HepG2 (cell line): ENCODE results near the gene ZBTB7B. TPM values are rescaled to one million over a fixed set of nuclear protein-coding genes. Genes with fewer than 3 reads are reported as not detected.

Source experiments
- ATAC-seq: fragments of 200-7000 bp; cut with Tn5 transposase; 3 replicates; pipeline ENCODE4 v1.9.1; 2020; ENCODE audit warnings: mild to moderate bottlenecking, moderate library complexity
- BruUV-seq: library from RNA; stranded (reverse); fragments of 400-500 nt; replicated peaks from 2 replicates; lab custom pipeline; 2021; lab: Mats Ljungman, UMichigan
- CTCF ChIA-PET: fragments of 300-600 bp; formaldehyde crosslinking; extraction: SDS; loops from one replicate; lab custom pipeline; 2021; ENCODE audit warnings: low total read pairs, inconsistent platforms, low intra/inter-chr PET ratio; lab: Yijun Ruan, JAX
- POLR2A ChIA-PET: fragments of 350-600 bp; sonication (Branson Sonifier 250); formaldehyde crosslinking; loops from one replicate; lab custom pipeline; 2020; ENCODE audit warnings: antibody characterized with exemption, inconsistent platforms; lab: Yijun Ruan, JAX
- DNase-seq: peaks from one replicate; pipeline ENCODE4 v3.0.0-alpha.2; 2015; ENCODE audit warnings: low spot score
- FAIRE-seq: peaks from 3 replicates; lab custom pipeline; 2011; peaks lifted over from hg19 to GRCh38; lab: Jason Lieb, UNC
- H2AFZ ChIP-seq: one replicate; pipeline ENCODE4 v1.6.1; 2011; ENCODE audit warnings: low read length, inconsistent platforms
- H3K27ac ChIP-seq: fragments of 300-600 bp; 3 replicates; pipeline ENCODE4 v1.8.0; 2011; ENCODE audit warnings: mixed run types, mild to moderate bottlenecking, mixed read lengths, low read length, inconsistent platforms; ENCODE audit not compliant: insufficient read depth; ENCODE audit errors: extremely low read length
- H3K27me3 ChIP-seq, 2 experiments: fragments of 200-600 bp in 1 of 2; 2 replicates in 1 of 2; 3 replicates in 1 of 2; pipeline versions ENCODE4 v1.6.0 to v1.8.0; 2011; ENCODE audit warnings: low read length in 2 of 2, mild to moderate bottlenecking in 2 of 2, moderate library complexity in 2 of 2, inconsistent platforms in 1 of 2; ENCODE audit not compliant: insufficient read depth in 2 of 2, control insufficient read depth in 1 of 2
- H3K36me3 ChIP-seq, 2 experiments: fragments of 200-600 bp in 1 of 2; replicated peaks in 1 of 2; 2 replicates in 1 of 2; 3 replicates in 1 of 2; pipeline versions ENCODE4 v1.5.1 to v1.8.0; 2011; ENCODE audit warnings: low read length in 2 of 2, inconsistent platforms in 1 of 2; ENCODE audit not compliant: insufficient read depth in 2 of 2, control insufficient read depth in 1 of 2
- H3K4me1 ChIP-seq: 2 replicates; pipeline ENCODE4 v1.5.1; 2012; ENCODE audit warnings: low read length, inconsistent platforms; ENCODE audit not compliant: insufficient read depth
- H3K4me2 ChIP-seq: 2 replicates; pipeline ENCODE4 v1.6.0; 2011; ENCODE audit warnings: low read depth, low read length, inconsistent platforms
- H3K4me3 ChIP-seq, 3 experiments: fragments of 200-600 bp in 1 of 3; sonication (generic), shearing (Covaris generic) in 1 of 3; replicated peaks in 1 of 3; 2 replicates each; pipeline ENCODE4 v1.5.1; 2011 to 2016; ENCODE audit warnings: low read length in 3 of 3, inconsistent platforms in 2 of 3, low read depth in 2 of 3, mild to moderate bottlenecking in 2 of 3, control low read depth in 1 of 3, mixed read lengths in 1 of 3; ENCODE audit not compliant: insufficient read depth in 1 of 3
- H3K79me2 ChIP-seq: one replicate; pipeline ENCODE4 v1.6.1; 2011; ENCODE audit warnings: low read length, inconsistent platforms; ENCODE audit not compliant: insufficient read depth
- H3K9ac ChIP-seq: 2 replicates; pipeline ENCODE4 v1.6.0; 2011; ENCODE audit warnings: mild to moderate bottlenecking, low read depth, low read length, inconsistent platforms; ENCODE audit not compliant: insufficient read depth
- H3K9me3 ChIP-seq: 2 replicates; pipeline ENCODE4 v1.5.1; 2012; ENCODE audit warnings: mild to moderate bottlenecking, low read length
- H4K20me1 ChIP-seq: 2 replicates; pipeline ENCODE4 v1.6.0; 2011; ENCODE audit warnings: inconsistent platforms, mild to moderate bottlenecking, low read length, moderate library complexity; ENCODE audit not compliant: insufficient read depth
- FOXK2 ChIP-seq: fragments of 450-650 bp; IDR thresholded peaks from 2 replicates; pipeline ENCODE4 v1.6.1; 2016
- FOXP1 ChIP-seq, 2 experiments: fragments of 450-650 bp in 1 of 2; IDR thresholded peaks; 2 replicates each; pipeline ENCODE4 v1.6.1; 2017 to 2018; ENCODE audit warnings: antibody characterized with exemption in 1 of 2
- TMF1 ChIP-seq: sonication (generic); formaldehyde crosslinking; IDR thresholded peaks from 2 replicates; pipeline ENCODE4 v1.8.1; 2022; ENCODE audit warnings: low read depth, missing genetic modification reagents
- XRCC5 ChIP-seq: fragments of 200-400 bp; formaldehyde crosslinking; optimal IDR thresholded peaks from 2 replicates; pipeline ENCODE3; 2017; ENCODE audit warnings: mild to moderate bottlenecking, low read length
- ZHX2 ChIP-seq, 2 experiments: sonication (generic) in 1 of 2; formaldehyde crosslinking in 1 of 2; IDR thresholded peaks; 2 replicates each; pipeline versions ENCODE4 v1.6.1 to v1.9.0; 2014 to 2022; ENCODE audit warnings: antibody characterized with exemption in 1 of 2, borderline replicate concordance in 1 of 2, inconsistent platforms in 1 of 2, low read depth in 1 of 2, missing genetic modification reagents in 1 of 2
- ZMYM3 ChIP-seq: sonication (generic); formaldehyde crosslinking; IDR thresholded peaks from 2 replicates; pipeline ENCODE4 v1.5.1; 2020; ENCODE audit warnings: mild to moderate bottlenecking, missing genetic modification reagents
- ZNF326 ChIP-seq: sonication (generic); formaldehyde crosslinking; IDR thresholded peaks from 2 replicates; pipeline ENCODE4 v1.4.0; 2020; ENCODE audit warnings: missing genetic modification reagents, borderline replicate concordance
- ZNF567 ChIP-seq: sonication (generic); formaldehyde crosslinking; IDR thresholded peaks from 2 replicates; pipeline ENCODE4 v1.8.1; 2023; ENCODE audit warnings: mild to moderate bottlenecking, missing genetic modification reagents, borderline replicate concordance
- WGBS: methylation state at CpG from one replicate; pipeline ENCODE4 v1.1.6; 2017; ENCODE audit warnings: low lambda C conversion rate; 5-methylcytosine and 5-hydroxymethylcytosine counted together
- in situ Hi-C: cut with HindIII; loops from 2 replicates; pipeline ENCODE4 v1.10.0; 2017; ENCODE audit warnings: low pct_unique_long_range_greater_than_20kb; ENCODE audit not compliant: extremely low pct_ligation_motif_present
- intact Hi-C: fragments of 100-400 bp; cut with micrococcal nuclease; formaldehyde crosslinking; loops from one replicate; pipeline ENCODE4 v1.10.0; 2022; ENCODE audit not compliant: unreplicated experiment
- polyA plus RNA-seq, 8 experiments: library from polyadenylated mRNA; depleted of rRNA in 3 of 8; stranded (reverse) in 7 of 8; unstranded in 1 of 8; fragments of >200 nt; fragmentation: Illumina TruSeq in 4 of 8; extraction: Trizol in 4 of 8; gene quantifications; 2 replicates each; pipeline versions ENCODE4 v1.2.1 to v1.2.3, GENCODE V29; 2011 to 2016; ENCODE audit warnings: low read depth in 4 of 8, missing spikeins in 1 of 8, mixed read lengths in 1 of 8; ENCODE audit not compliant: insufficient read depth in 1 of 8
- total RNA-seq, 5 experiments: library from RNA; depleted of rRNA; stranded (reverse); fragments of >200 nt; fragmentation: Illumina TruSeq; extraction: Trizol; gene quantifications; 2 replicates each; pipeline ENCODE4 v1.2.3, GENCODE V29; 2016; ENCODE audit warnings: low read depth in 1 of 5
- TF ChIP-seq, protein P1 (sequence below): sonication (generic); formaldehyde crosslinking; conservative IDR thresholded peaks from 2 replicates; pipeline ENCODE4 v1.4.0; 2020; ENCODE audit warnings: missing genetic modification reagents
- TF ChIP-seq, protein P2 (sequence below): sonication (generic); formaldehyde crosslinking; IDR thresholded peaks from 2 replicates; pipeline ENCODE4 v1.4.0; 2020; ENCODE audit warnings: missing genetic modification reagents

ZBTB7B gene
- total and polyA plus RNA-seq, 2 of the 13 experiments (the other 11 are each of a cell fraction or from before 2014, with no cell fraction given): 15.5 to 17.5 TPM

DNA sequence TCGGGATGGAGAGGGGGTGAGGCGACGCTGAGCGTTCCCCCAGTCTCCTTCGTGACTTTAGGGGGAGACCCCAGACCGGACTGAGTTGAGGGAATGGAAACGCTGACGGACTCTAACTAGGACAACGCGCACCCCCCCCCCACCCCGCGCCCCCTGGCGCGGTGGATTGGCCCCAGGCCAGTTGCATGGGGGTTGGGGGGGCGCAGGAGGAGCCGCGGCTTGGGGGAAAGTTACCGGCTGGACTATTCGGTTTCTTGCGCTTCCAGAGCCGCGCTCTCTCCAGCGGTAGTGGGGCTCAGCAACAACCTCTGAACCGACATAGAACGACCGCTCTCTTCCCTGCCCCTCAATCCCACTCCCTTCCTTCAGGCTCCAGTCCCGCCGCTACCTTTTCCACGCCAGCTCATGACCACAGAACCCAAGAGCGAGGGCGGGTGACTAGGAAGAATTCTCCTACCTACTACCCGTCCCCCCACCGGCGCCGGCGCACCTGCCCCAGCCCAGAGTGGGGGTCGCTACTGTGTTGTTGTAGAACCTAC, 694 bp downstream of the ZBTB7B start (continued):
- TF ChIP-seq, protein P1, sequence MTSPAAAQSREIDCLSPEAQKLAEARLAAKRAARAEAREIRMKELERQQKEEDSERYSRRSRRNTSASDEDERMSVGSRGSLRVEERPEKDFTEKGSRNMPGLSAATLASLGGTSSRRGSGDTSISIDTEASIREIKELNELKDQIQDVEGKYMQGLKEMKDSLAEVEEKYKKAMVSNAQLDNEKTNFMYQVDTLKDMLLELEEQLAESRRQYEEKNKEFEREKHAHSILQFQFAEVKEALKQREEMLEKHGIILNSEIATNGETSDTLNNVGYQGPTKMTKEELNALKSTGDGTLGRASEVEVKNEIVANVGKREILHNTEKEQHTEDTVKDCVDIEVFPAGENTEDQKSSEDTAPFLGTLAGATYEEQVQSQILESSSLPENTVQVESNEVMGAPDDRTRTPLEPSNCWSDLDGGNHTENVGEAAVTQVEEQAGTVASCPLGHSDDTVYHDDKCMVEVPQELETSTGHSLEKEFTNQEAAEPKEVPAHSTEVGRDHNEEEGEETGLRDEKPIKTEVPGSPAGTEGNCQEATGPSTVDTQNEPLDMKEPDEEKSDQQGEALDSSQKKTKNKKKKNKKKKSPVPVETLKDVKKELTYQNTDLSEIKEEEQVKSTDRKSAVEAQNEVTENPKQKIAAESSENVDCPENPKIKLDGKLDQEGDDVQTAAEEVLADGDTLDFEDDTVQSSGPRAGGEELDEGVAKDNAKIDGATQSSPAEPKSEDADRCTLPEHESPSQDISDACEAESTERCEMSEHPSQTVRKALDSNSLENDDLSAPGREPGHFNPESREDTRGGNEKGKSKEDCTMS: no peak
- TF ChIP-seq FOXK2 (no peak), ZNF326 (CRISPR knock-in tag) (no peak), ZNF567 (no peak), ZMYM3 (no peak)

GRCh38 chr1:155003766-155004351, 1.3 kb downstream of the ZBTB7B start:
- no peaks in the 10 kb centered on the region for H3K9me3 ChIP-seq
- peaks cover 60% of the 10 kb centered on the region for H3K4me1 ChIP-seq
- intact Hi-C loops: loop anchor here (5.0 kb wide), 1 partner anchor 447 kb away; the partner anchor contains the start of gene UBE2Q1
- peak overlapping the region; percentile 86 to 98 (median 98) for H3K4me3 ChIP-seq
- FAIRE-seq (peak; percentile 26), DNase-seq (peak; percentile 70), ATAC-seq (peak; percentile 1; the same call in 1 of the 3 replicates)
- H3K4me2 ChIP-seq: peak overlapping the region; percentile 89
- BruUV-seq: no TSS peak
- H4K20me1 ChIP-seq: peaks cover 4% of the 10 kb centered on the region; the same call in 1 of the 2 replicates
- ChIA-PET POLR2A (interaction anchor here (0.6 to 6.7 kb wide), 11 partner anchors 10 to 223 kb away, joined by 3 to 90 read pairs (median 3); partner anchors contain the start of genes ADAM15, FLAD1 and PMVK), CTCF (interaction anchor here (1.6 kb wide), 1 partner anchor 13 kb away, joined by 5 read pairs; no protein-coding TSS in a partner anchor)
- H3K36me3 ChIP-seq: no peaks in the 10 kb centered on the region; a peak in 1 of 5 replicates
- peaks cover 40% of the 10 kb centered on the region for H3K79me2 ChIP-seq
- in situ Hi-C loops: no loop called here
- H3K27ac ChIP-seq: peak overlapping the region; percentile 97
- peak overlapping the region; percentile 95 for H3K9ac ChIP-seq
- WGBS: 3% methylated on average over 13 of the region's 34 CpGs
- no peak overlapping the region for H2AFZ ChIP-seq
- H3K27me3 ChIP-seq: no peaks in the 10 kb centered on the region; a peak in 1 of 5 replicates
- TF ChIP-seq ZHX2 (IDR thresholded peaks at IDR 0.05; ENCODE audit: low read depth) (no peak), ZHX2 (CRISPR knock-in tag; IDR thresholded peaks at IDR 0.05; ENCODE audit: borderline replicate concordance) (no peak), TMF1 (CRISPR knock-in tag) (no peak), FOXP1 (IDR thresholded peaks at IDR 0.05) (no peak), FOXP1 (CRISPR knock-in tag; IDR thresholded peaks at IDR 0.05) (peak; percentile 20; the same call in 1 of the 2 replicates), XRCC5 (no peak)
- TF ChIP-seq, protein P2, sequence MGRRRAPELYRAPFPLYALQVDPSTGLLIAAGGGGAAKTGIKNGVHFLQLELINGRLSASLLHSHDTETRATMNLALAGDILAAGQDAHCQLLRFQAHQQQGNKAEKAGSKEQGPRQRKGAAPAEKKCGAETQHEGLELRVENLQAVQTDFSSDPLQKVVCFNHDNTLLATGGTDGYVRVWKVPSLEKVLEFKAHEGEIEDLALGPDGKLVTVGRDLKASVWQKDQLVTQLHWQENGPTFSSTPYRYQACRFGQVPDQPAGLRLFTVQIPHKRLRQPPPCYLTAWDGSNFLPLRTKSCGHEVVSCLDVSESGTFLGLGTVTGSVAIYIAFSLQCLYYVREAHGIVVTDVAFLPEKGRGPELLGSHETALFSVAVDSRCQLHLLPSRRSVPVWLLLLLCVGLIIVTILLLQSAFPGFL: no peak
